NK-92 treated with Interleukin-12 subunit alpha and Interleukin-12 subunit beta, amount 100 ng/mL, for 24 hours (cell line): ENCODE measurements around the gene RALGPS1.
"Not testable (repeated sequence)": the region's sequence is repeated elsewhere in the genome, so short reads cannot be mapped to it uniquely, and the experiment has no call there.

ENCODE experiments used
- DNase-seq: peaks from one replicate; lab custom pipeline; 2025; lab: John Stamatoyannopoulos, UW

RALGPS1 gene

GRCh38 chr9:126989847-126990842, 75.6 kb downstream of the RALGPS1 start:
- DNase-seq: no peak

DNA sequence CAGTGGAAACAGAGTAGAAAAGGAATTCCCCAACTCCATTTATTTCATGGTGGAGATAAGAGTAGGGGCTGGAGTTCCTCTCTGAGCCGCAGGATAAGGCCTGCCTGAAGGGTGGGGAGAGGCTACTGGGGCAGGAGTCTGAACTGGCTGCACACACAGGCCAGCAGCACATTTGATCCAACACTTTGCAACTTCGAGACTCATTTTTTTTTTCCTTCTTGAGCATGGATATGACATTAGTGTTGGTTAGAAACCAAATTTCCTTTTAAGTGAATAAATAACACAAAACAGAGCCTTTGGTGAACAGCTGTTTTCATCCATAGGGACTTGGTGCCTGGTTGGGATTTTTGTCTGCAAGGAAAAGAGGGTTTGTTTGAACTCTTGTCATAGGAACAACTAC, 76.6 kb downstream of the RALGPS1 start:
- DNase-seq: no peak

- DNase-seq: no peak
Observed at GRCh38 chr9:126992427-126992826, 77.8 kb downstream of the RALGPS1 start.

GRCh38 chr9:126999315-127000068, 84.9 kb downstream of the RALGPS1 start:
- no peak for DNase-seq

GRCh38 chr9:127004946-127005769, 90.6 kb downstream of the RALGPS1 start:
- peak; percentile 36 for DNase-seq

DNA sequence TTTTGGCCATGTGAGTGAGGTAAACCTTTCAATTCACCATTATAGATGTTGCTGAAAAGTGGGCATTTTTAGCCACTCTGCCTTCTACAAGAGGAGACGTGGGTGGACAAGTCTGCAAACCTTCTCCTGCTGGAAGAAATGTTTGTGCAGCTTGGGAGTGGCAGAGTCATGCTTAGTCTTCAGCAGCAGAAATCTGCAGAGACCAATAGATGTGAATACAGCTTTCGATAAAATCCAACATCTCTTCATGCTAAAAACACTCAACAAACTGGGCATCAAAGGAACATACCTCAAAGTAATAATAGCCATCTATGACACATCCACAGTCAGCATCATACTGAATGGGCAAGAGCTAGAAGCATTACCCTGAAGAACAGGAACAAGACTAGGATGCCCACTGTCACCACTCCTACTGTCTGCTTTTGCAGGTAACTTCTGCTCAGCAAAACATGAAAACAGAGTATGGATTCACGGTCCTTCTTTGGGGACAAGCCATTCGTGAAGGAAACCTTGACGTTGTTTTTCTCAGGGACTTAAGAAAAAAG, 91.3 kb downstream of the RALGPS1 start:
- no peak for DNase-seq

DNA sequence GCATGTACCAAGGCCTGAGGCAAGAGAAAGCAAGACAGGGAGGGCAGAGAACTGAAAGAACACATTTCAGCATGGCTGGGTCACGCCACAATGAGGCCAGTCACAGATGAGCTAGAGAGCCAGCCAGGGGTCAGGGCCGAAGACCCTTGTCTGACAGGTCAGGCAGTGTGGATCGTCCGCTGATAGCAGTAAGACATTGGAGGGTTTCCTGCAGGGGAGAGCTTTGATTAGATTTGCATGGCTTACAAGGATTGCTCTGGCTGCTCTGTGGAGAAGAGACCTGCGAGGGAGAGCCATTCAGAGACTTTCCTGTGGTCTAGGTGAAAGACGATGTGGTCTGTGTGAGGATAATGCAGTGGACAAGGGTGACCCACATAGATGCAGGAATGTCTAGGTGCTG, 93.1 kb downstream of the RALGPS1 start:
- DNase-seq: no peak

- no peak for DNase-seq
Observed at GRCh38 chr9:127008076-127008475, 93.5 kb downstream of the RALGPS1 start.

DNA sequence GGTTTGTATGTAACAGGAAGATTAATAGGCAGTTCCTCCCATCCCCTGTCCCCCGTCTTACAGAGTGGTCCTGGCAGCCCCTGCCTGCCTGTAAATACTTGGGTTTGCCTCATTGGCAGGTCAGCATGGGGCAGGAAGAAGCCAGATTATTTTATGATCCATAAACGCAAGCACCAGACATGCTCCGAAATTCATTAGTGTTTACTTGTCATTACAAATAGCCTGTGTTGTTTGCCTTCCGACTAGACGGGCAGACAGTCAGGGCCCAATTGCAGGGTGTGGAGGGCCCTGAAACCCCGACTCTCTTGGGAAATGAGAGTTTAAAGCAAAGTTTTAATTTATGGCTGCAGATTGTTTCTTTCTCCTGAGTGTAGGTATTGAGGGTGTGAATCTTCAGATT, 97.2 kb downstream of the RALGPS1 start:
- no peak for DNase-seq

DNA sequence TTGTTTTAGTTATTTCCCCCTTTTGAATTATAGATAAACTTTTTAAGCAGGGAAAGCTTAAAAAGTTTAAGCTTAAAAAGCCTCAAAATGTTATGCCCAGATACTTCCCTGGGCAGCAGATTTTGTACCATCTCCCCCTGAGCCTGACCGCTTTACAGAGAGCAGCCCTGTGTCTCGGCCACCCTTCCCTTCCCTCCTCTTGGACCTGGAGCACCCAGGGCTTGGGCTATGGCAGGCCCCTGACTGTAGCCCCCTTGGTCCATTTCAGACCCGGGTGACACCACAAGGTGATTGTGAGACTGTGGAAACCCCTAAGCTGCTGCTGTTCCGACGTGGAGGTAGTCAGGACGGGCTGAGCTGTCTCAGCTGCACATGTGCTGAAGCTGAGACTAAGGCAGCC, 97.7 kb downstream of the RALGPS1 start:
- no peak for DNase-seq

DNA sequence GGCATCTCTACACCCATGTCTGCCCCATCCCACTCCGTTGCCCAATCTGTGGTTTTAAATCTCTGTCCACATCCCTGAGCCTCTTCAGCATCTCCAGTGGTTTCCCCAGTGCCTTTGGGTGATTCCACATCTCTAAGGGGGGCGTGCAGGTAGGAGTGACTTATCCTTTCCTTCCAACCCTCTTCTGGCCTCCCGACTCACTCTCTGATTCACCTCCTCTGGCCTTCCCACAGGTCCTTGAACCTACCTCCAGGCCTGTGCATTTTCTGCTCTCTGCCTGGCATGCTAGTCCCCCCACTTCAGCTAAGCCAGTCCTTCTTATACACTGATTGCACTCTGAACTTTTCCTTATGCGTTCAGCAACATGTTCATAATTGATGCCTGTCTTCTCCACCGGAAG, 99.0 kb downstream of the RALGPS1 start:
- no peak for DNase-seq

DNA sequence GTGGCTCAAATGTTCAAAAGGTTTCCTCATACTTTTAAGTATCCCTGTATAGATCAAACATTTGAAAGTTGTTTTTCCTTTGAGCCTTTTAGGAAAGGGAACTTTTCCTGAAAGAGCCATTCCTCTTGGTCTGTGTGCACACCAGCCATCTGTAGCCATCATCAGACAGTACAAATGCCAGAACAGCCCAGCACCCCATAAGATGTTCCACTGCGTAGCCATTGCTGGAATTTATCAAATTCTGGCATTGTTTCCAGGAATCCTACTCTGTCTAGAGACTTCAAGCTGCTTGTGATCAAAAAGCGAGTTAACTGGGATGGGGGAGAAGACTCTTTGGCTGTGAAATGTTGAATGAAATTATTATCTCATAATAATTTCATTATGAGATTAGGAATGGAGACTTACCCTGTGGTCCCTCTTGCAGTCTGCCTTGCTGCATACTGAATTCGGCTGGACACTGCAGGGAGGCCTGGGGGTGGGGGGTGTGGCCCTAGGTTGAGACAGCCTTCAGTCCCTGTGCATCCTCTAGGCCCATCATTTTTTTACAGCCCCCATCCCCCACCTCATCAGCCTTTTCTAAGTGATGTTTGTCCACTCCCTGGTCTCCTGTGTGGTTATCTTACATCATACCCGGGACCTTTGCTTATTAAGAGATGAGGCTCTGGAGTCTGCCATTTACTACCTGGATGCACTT, 99.8 kb downstream of the RALGPS1 start:
- DNase-seq: no peak

DNA sequence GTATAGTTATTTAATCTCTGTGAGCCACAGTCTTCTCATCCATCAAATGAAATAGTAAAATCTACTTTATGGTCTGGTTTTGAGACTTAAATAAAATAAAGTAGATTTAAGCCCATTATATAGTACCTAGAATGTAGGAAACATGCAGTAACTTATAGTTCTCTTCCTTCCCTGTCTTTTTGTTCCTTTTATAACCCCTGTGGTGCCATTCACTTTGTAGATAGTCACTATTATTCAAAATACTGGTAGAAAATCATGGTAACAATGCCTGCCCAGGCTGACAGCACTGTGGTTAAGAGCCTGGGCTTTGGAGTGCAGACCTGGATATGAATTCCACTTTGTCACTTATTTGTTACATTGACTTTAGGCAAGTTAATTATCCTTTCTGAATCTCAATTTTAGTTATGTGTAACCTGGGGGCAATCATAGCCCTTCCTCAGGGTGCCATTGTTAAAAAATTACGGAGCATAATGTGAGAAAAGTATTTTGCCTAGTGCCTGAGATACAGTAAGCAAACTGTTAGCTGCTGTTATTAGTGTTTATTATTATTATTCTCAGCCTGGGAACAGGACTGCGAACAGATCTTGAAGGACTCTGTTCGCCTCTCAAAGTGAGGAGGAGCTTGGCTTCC, 100.4 kb downstream of the RALGPS1 start:
- DNase-seq: no peak

DNA sequence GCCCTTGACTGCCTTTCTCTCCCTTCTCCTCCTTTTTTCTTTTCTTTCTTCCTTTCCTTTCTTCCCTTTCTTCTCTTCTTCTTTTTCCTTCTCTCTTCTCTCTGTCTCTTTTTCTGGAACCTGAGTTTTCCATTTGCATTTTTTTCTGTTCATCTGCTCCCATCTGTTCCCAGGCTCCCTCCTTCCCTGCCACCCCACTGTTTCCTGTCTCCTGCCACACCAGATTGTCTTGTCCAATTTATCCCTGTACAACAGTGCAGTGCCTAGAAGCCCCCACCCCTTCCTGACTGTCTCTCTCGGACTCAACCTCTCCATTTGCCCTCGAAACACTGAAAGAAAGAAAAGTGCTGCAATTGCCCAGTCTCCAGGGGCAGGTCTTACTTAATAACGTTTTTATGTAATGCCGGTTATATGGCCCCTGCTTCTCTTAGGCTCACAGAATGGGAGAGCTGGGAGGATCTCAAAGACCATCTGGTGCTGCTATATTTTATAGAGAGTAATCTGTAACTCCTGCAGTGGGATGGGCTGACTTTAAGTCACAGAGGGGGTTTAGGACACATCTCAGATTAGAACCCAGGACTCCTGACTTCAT, 101.4 kb downstream of the RALGPS1 start:
- no peak for DNase-seq

- DNase-seq: not testable (repeated sequence)
Observed at GRCh38 chr9:127017979-127018378, 103.4 kb downstream of the RALGPS1 start.

DNA sequence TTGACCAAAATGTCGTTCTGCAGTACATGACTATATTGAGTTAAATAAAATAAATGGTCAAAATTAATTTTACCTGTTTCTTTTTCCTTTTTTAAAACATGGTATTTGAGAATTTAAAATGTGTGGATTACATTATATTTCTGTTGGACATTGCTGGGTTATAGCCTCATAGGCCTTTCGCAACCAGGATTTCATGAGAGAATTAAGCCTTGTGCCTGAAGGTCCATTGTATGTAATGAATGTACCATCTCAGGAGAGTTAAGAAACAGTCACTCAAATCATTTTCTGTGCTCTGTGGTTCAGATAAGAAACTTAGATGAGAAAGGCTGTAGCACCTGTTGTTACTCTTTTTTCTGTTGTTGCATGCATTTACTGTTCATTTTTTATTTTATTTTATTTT, 104.4 kb downstream of the RALGPS1 start:
- DNase-seq: no peak

- no peak for DNase-seq
Observed at GRCh38 chr9:127020036-127020801, 105.6 kb downstream of the RALGPS1 start.

DNA sequence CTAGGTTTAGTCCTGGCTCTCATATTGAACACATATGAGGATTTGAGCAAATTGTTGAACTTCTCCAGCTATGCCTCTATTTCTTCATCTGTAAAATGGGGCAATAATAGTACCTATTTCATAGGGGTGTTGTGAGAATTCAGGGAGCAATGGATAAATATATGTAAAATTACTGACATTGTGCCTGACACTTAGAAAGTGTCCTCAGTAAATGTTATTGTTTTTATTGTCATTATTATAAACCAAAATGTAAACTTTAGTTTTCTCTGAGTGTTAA, 106.2 kb downstream of the RALGPS1 start:
- DNase-seq: no peak

- DNase-seq: no peak
Observed at GRCh38 chr9:127021664-127022363, 107.2 kb downstream of the RALGPS1 start.
